Caco-2 (cell line): Measurements from ENCODE around the gene CAMSAP1. TPM values are rescaled to one million over a fixed set of nuclear protein-coding genes. Genes with fewer than 3 reads are reported as not detected.

ENCODE experiments used
- BruUV-seq: library from RNA; stranded (reverse); fragments of 400-500 nt; replicated peaks from 2 replicates; lab custom pipeline; 2021; lab: Mats Ljungman, UMichigan
- CTCF ChIA-PET: fragments of 300-600 bp; sonication (Branson Sonifier 250); formaldehyde crosslinking; loops from one replicate; lab custom pipeline; 2022; ENCODE audit warnings: antibody characterized with exemption; lab: Charles Lee
- POLR2A ChIA-PET: fragments of 300-600 bp; sonication (Branson Sonifier 250); formaldehyde crosslinking; loops from one replicate; lab custom pipeline; 2022; ENCODE audit warnings: antibody characterized with exemption; lab: Charles Lee
- DNase-seq, 2 experiments: peaks; one replicate each; pipeline versions ENCODE4 v3.0.0 to v3.0.0-alpha.2; 2020 to 2022
- H3K27me3 ChIP-seq: replicated peaks from 2 replicates; pipeline ENCODE4 v1.6.0; 2011; ENCODE audit warnings: low read length; ENCODE audit not compliant: control insufficient read depth, insufficient read depth
- H3K36me3 ChIP-seq: 2 replicates; pipeline ENCODE4 v1.5.1; 2011; ENCODE audit warnings: low read length; ENCODE audit not compliant: control insufficient read depth, insufficient read depth
- H3K4me1 ChIP-seq: fragments of 250-450 bp; sonication (Bioruptor Pico); 2 replicates; pipeline ENCODE4 v1.5.1; 2020; ENCODE audit warnings: mild to moderate bottlenecking
- H3K4me3 ChIP-seq: 2 replicates; pipeline ENCODE4 v1.5.1; 2011; ENCODE audit warnings: low read depth, mild to moderate bottlenecking, control low read depth, low read length
- H3K9me3 ChIP-seq: fragments of 250-450 bp; sonication (Bioruptor Pico); 2 replicates; pipeline ENCODE4 v1.5.1; 2020; ENCODE audit warnings: mild to moderate bottlenecking, moderate library complexity
- H3K27ac Mint-ChIP-seq: one replicate; pipeline ENCODE4 v1.8.0; 2022; ENCODE audit warnings: mixed read lengths; ENCODE audit not compliant: unreplicated experiment
- H3K27me3 Mint-ChIP-seq: one replicate; pipeline ENCODE4 v1.8.0; 2022; ENCODE audit warnings: mixed read lengths; ENCODE audit not compliant: insufficient read depth, unreplicated experiment
- H3K36me3 Mint-ChIP-seq: one replicate; pipeline ENCODE4 v1.8.0; 2022; ENCODE audit warnings: mild to moderate bottlenecking, mixed read lengths; ENCODE audit not compliant: insufficient read depth, unreplicated experiment
- H3K4me1 Mint-ChIP-seq: one replicate; pipeline ENCODE4 v1.8.0; 2022; ENCODE audit warnings: low read depth, mixed read lengths; ENCODE audit not compliant: unreplicated experiment
- H3K4me3 Mint-ChIP-seq: one replicate; pipeline ENCODE4 v1.8.0; 2022; ENCODE audit warnings: mild to moderate bottlenecking, moderate library complexity, mixed read lengths; ENCODE audit not compliant: unreplicated experiment
- H3K9me3 Mint-ChIP-seq: one replicate; pipeline ENCODE4 v1.8.0; 2022; ENCODE audit warnings: mixed read lengths; ENCODE audit not compliant: unreplicated experiment
- CTCF ChIP-seq, 2 experiments: fragments of 200-600 bp in 1 of 2; IDR thresholded peaks; 1 replicate in 1 of 2; 2 replicates in 1 of 2; pipeline versions ENCODE4 v1.5.1 to v1.8.0; 2011 to 2022; ENCODE audit warnings: antibody characterized with exemption in 1 of 2, control low read depth in 1 of 2, inconsistent platforms in 1 of 2, low read depth in 1 of 2, low read length in 1 of 2, mild to moderate bottlenecking in 1 of 2, moderate library complexity in 1 of 2; ENCODE audit not compliant: insufficient read depth in 1 of 2, severe bottlenecking in 1 of 2, unreplicated experiment in 1 of 2
- intact Hi-C: fragments of 100-400 bp; cut with micrococcal nuclease; formaldehyde crosslinking; loops from one replicate; pipeline ENCODE4 v1.10.0; 2022; ENCODE audit not compliant: unreplicated experiment
- total RNA-seq: library from RNA; stranded (reverse); gene quantifications from 2 replicates; pipeline ENCODE4 v1.2.3, GENCODE V29; 2022

Gene CAMSAP1
- total RNA-seq, 1 experiment from 2014 or later, result 31.3 TPM

GRCh38 chr9:135937521-135938489 lies 30.5 kb upstream of the CAMSAP1 start:
- intact Hi-C loops, result no loop called here
- no peak overlapping the region for H3K27ac Mint-ChIP-seq
- CTCF ChIA-PET, result no interaction called here

GRCh38 chr9:135933114-135933513 lies 25.8 kb upstream of the CAMSAP1 start:
- TSS peak; percentile 44 for BruUV-seq

More at GRCh38 chr9:135937521-135938489, 30.5 kb upstream of the CAMSAP1 start:
- Mint-ChIP-seq H3K4me1 (no peaks in the 10 kb centered on the region), H3K36me3 (peaks cover 88% of the 10 kb centered on the region), H3K27me3 (no peaks in the 10 kb centered on the region), H3K4me3 (no peak overlapping the region), H3K9me3 (no peaks in the 10 kb centered on the region)
- H3K27me3 ChIP-seq, result no peaks in the 10 kb centered on the region
- BruUV-seq, result no TSS peak
- no peak overlapping the region for H3K4me3 ChIP-seq
- H3K36me3 ChIP-seq, result peaks cover 1% of the 10 kb centered on the region; the same call in 1 of the 2 replicates
- H3K9me3 ChIP-seq, result no peaks in the 10 kb centered on the region
- H3K4me1 ChIP-seq, result no peaks in the 10 kb centered on the region
- no peak for TF ChIP-seq CTCF (IDR thresholded peaks at IDR 0.05; ENCODE audit: insufficient read depth in 1 of 2, low read depth in 1 of 2, low read length in 1 of 2, severe bottlenecking in 1 of 2, unreplicated experiment in 1 of 2)
- POLR2A ChIA-PET, result no interaction called here
- no peak for DNase-seq

More at GRCh38 chr9:135933114-135933513, 25.8 kb upstream of the CAMSAP1 start:
- no peaks in the 10 kb centered on the region for H3K27me3 ChIP-seq
- H3K4me1 ChIP-seq, result no peaks in the 10 kb centered on the region
- Mint-ChIP-seq H3K27ac (no peak overlapping the region), H3K9me3 (no peaks in the 10 kb centered on the region), H3K4me3 (no peak overlapping the region), H3K36me3 (peaks cover 78% of the 10 kb centered on the region), H3K27me3 (no peaks in the 10 kb centered on the region), H3K4me1 (no peaks in the 10 kb centered on the region)
- no peak overlapping the region for H3K4me3 ChIP-seq
- H3K36me3 ChIP-seq, result peaks cover 1% of the 10 kb centered on the region; the same call in 1 of the 2 replicates
- intact Hi-C loops, result no loop called here
- no peak for DNase-seq
- ChIA-PET CTCF (no interaction called here), POLR2A (no interaction called here)
- H3K9me3 ChIP-seq, result no peaks in the 10 kb centered on the region
- TF ChIP-seq CTCF (IDR thresholded peaks at IDR 0.05; ENCODE audit: insufficient read depth in 1 of 2, low read depth in 1 of 2, low read length in 1 of 2, severe bottlenecking in 1 of 2, unreplicated experiment in 1 of 2), result no peak
